H1 (cell line): ENCODE data around the gene SCAMP2. TPM values are rescaled to one million over a fixed set of nuclear protein-coding genes. Genes with fewer than 3 reads are reported as not detected.

Source experiments
- CBX5 ChIP-seq: fragments of 300-800, 300-1000 bp; sonication (generic); IDR thresholded peaks from 2 replicates; pipeline ENCODE4 v1.7.1; 2016; ENCODE audit warnings: antibody characterized with exemption, low read length, low read depth
- EP300 ChIP-seq, 2 experiments: IDR thresholded peaks; 1 replicate in 1 of 2; 2 replicates in 1 of 2; pipeline ENCODE4 v1.6.1; 2011 to 2012; ENCODE audit warnings: low read depth in 2 of 2, low read length in 2 of 2, mild to moderate bottlenecking in 2 of 2, borderline replicate concordance in 1 of 2, inconsistent platforms in 1 of 2, moderate library complexity in 1 of 2
- polyA plus RNA-seq, 7 experiments: library from polyadenylated mRNA; depleted of rRNA in 3 of 7; stranded (reverse) in 5 of 7; unstranded in 2 of 7; fragments of >200 nt in 5 of 7; fragments of 200-250 nt in 2 of 7; gene quantifications; 1 replicate in 5 of 7; 2 replicates in 1 of 7; 4 replicates in 1 of 7; pipeline versions ENCODE4 v1.2.1 to v1.2.3, GENCODE V29; 2011 to 2013; ENCODE audit warnings: missing spikeins in 2 of 7, mixed read lengths in 2 of 7
- total RNA-seq: library from RNA; stranded (reverse); fragmentation: NEBNext Ultra II Directional; extraction: Animal tissue kit (Norgen Biotek cat#: 25700); gene quantifications from 2 replicates; pipeline ENCODE4 v1.2.1, GENCODE V29; 2021

SCAMP2 gene
- total and polyA plus RNA-seq, 2 of the 8 experiments (the other 6 are each of a cell fraction or from before 2014, with no cell fraction given): 41.7 to 131 TPM

DNA sequence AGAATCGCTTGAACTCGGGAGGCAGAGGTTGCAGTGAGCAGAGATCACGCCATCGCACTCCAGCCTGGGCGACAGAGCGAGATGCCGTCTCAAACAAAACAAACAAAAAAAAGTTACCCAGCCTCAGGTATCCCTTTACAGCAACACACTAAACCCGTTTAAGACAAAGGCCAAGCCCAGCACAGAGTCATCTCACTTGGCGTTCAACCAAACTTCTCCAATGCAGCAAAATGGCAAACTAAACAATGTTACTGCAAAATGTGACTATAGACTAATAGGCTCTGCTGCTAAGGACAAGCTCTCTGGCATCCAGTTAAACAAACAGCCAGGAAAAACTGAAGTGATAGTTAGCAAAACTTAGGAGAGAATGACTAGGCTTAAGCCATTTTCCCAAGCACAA is 39.9 kb upstream of the SCAMP2 start (continued):
- TF ChIP-seq CBX5: no peak
- no peak for TF ChIP-seq EP300 (IDR thresholded peaks at IDR 0.05; ENCODE audit: borderline replicate concordance in 1 of 2, low read depth in 2 of 2, low read length in 2 of 2)
- TF ChIP-seq, all 59 proteins: peak for 0
